ENCODE data around the gene ARMH2.

Gene ARMH2

GRCh38 chr6:24831771-24832716 lies 33.3 kb upstream of the ARMH2 start (continued):
- TF ChIP-seq CREB5 (CRISPR knock-in tag; IDR thresholded peaks at IDR 0.05; ENCODE audit: low read depth), result no peak

- no peak for TF ChIP-seq ISL1 (CRISPR knock-in tag; IDR thresholded peaks at IDR 0.05)
- TF ChIP-seq OSR1 (CRISPR knock-in tag; IDR thresholded peaks at IDR 0.05), result no peak
- TF ChIP-seq TSHZ2 (CRISPR knock-in tag; IDR thresholded peaks at IDR 0.05), result no peak
- TF ChIP-seq PPARA (CRISPR knock-in tag; IDR thresholded peaks at IDR 0.05; ENCODE audit: borderline replicate concordance), result no peak
- no peak for TF ChIP-seq RARB (CRISPR knock-in tag; IDR thresholded peaks at IDR 0.05)
- no peak for TF ChIP-seq ZFP30 (CRISPR knock-in tag; IDR thresholded peaks at IDR 0.05)
- TF ChIP-seq POU6F1 (CRISPR knock-in tag; IDR thresholded peaks at IDR 0.05; ENCODE audit: borderline replicate concordance, low read depth), result no peak
- ATAC-seq, result no peak
Measured at GRCh38 chr6:24829657-24830056, 30.9 kb upstream of the ARMH2 start.

- TF ChIP-seq TSHZ2 (CRISPR knock-in tag; IDR thresholded peaks at IDR 0.05), result no peak
- TF ChIP-seq ARNTL (CRISPR knock-in tag; IDR thresholded peaks at IDR 0.05; ENCODE audit: borderline replicate concordance, low read depth), result no peak
- no peak for TF ChIP-seq PATZ1 (CRISPR knock-in tag; IDR thresholded peaks at IDR 0.05; ENCODE audit: borderline replicate concordance)
- no peak for TF ChIP-seq ZNF70 (CRISPR knock-in tag; IDR thresholded peaks at IDR 0.05)
- TF ChIP-seq BACH2 (CRISPR knock-in tag; IDR thresholded peaks at IDR 0.05; ENCODE audit: borderline replicate concordance), result no peak
- TF ChIP-seq PPARA (CRISPR knock-in tag; IDR thresholded peaks at IDR 0.05; ENCODE audit: borderline replicate concordance), result no peak
- TF ChIP-seq TCF4 (CRISPR knock-in tag; IDR thresholded peaks at IDR 0.05; ENCODE audit: borderline replicate concordance), result no peak
- no peak for ATAC-seq
Measured at GRCh38 chr6:24827970-24828369, 29.3 kb upstream of the ARMH2 start.

GRCh38 chr6:24827162-24827561 lies 28.4 kb upstream of the ARMH2 start:
- peak; percentile 86 for ATAC-seq
- TF ChIP-seq CSDC2 (CRISPR knock-in tag; IDR thresholded peaks at IDR 0.05) (no peak), RARB (CRISPR knock-in tag; IDR thresholded peaks at IDR 0.05) (no peak), TOX (CRISPR knock-in tag; IDR thresholded peaks at IDR 0.05; ENCODE audit: borderline replicate concordance) (no peak), CSRNP3 (CRISPR knock-in tag; IDR thresholded peaks at IDR 0.05) (no peak), ISL1 (CRISPR knock-in tag; IDR thresholded peaks at IDR 0.05) (no peak), ARNTL (CRISPR knock-in tag; IDR thresholded peaks at IDR 0.05; ENCODE audit: borderline replicate concordance, low read depth) (no peak)

Data from SK-N-SH treated with all-trans-retinoic acid at 6 μM for 48 hours (cell line).